HepG2 (cell line): Measurements from ENCODE around the gene RAB3A. TPM values are rescaled to one million over a fixed set of nuclear protein-coding genes. Genes with fewer than 3 reads are reported as not detected.

Experiments used
- FOXK1 ChIP-seq: sonication (generic); formaldehyde crosslinking; IDR thresholded peaks from 2 replicates; pipeline ENCODE4 v1.4.0; 2020; ENCODE audit warnings: low read depth, missing genetic modification reagents, borderline replicate concordance
- KAT8 ChIP-seq: IDR thresholded peaks from 2 replicates; pipeline ENCODE4 v1.6.1; 2016; ENCODE audit warnings: missing genetic modification reagents, missing compliant biosample characterization
- KDM5A ChIP-seq: fragments of 200-600 bp; sonication (generic); IDR thresholded peaks from 2 replicates; pipeline ENCODE4 v1.7.0; 2018; ENCODE audit warnings: antibody characterized with exemption, mild to moderate bottlenecking, low read length, borderline replicate concordance
- MAZ ChIP-seq, 2 experiments: sonication (generic) in 1 of 2; formaldehyde crosslinking in 1 of 2; IDR thresholded peaks; 2 replicates each; pipeline versions ENCODE4 v1.5.0 to v1.6.1; 2012 to 2020; ENCODE audit warnings: low read depth in 2 of 2, mild to moderate bottlenecking in 2 of 2, borderline replicate concordance in 1 of 2, improper control_type of control experiment in 1 of 2, low read length in 1 of 2, missing genetic modification reagents in 1 of 2, moderate library complexity in 1 of 2
- MEIS1 ChIP-seq: sonication (generic); formaldehyde crosslinking; IDR thresholded peaks from 2 replicates; pipeline ENCODE4 v1.9.0; 2021; ENCODE audit warnings: mild to moderate bottlenecking, missing genetic modification reagents, moderate library complexity, borderline replicate concordance
- MIER2 ChIP-seq: IDR thresholded peaks from 2 replicates; pipeline ENCODE4 v1.6.1; 2016; ENCODE audit warnings: missing biosample characterization, missing genetic modification reagents
- MXD4 ChIP-seq: IDR thresholded peaks from 2 replicates; pipeline ENCODE4 v1.6.1; 2016; ENCODE audit warnings: mild to moderate bottlenecking, missing biosample characterization, missing genetic modification reagents
- NFATC3 ChIP-seq: sonication (generic); formaldehyde crosslinking; IDR thresholded peaks from 2 replicates; pipeline ENCODE4 v1.5.1; 2020; ENCODE audit warnings: mild to moderate bottlenecking, missing genetic modification reagents
- NFYC ChIP-seq: IDR thresholded peaks from 2 replicates; pipeline ENCODE4 v1.6.1; 2016; ENCODE audit warnings: missing genetic modification reagents, missing compliant biosample characterization
- SMAD3 ChIP-seq: sonication (generic); formaldehyde crosslinking; IDR thresholded peaks from 2 replicates; pipeline ENCODE4 v1.4.0; 2020; ENCODE audit warnings: missing genetic modification reagents
- SOX6 ChIP-seq, 2 experiments: fragments of 450-650 bp in 1 of 2; sonication (generic) in 1 of 2; formaldehyde crosslinking in 1 of 2; IDR thresholded peaks; 2 replicates each; pipeline versions ENCODE4 v1.4.0 to v1.6.1; 2017 to 2020; ENCODE audit warnings: antibody characterized with exemption in 1 of 2, mild to moderate bottlenecking in 1 of 2, missing genetic modification reagents in 1 of 2
- THAP11 ChIP-seq: IDR thresholded peaks from 2 replicates; pipeline ENCODE4 v1.6.1; 2016; ENCODE audit warnings: missing biosample characterization, missing genetic modification reagents
- XRCC5 ChIP-seq: fragments of 200-400 bp; formaldehyde crosslinking; optimal IDR thresholded peaks from 2 replicates; pipeline ENCODE3; 2017; ENCODE audit warnings: mild to moderate bottlenecking, low read length
- ZFY ChIP-seq: sonication (generic); formaldehyde crosslinking; IDR thresholded peaks from 2 replicates; pipeline ENCODE4 v1.4.0; 2020; ENCODE audit warnings: missing genetic modification reagents
- ZMYM3 ChIP-seq: sonication (generic); formaldehyde crosslinking; IDR thresholded peaks from 2 replicates; pipeline ENCODE4 v1.5.1; 2020; ENCODE audit warnings: mild to moderate bottlenecking, missing genetic modification reagents
- ZNF121 ChIP-seq: sonication (generic); formaldehyde crosslinking; IDR thresholded peaks from 2 replicates; pipeline ENCODE4 v1.5.0; 2020; ENCODE audit warnings: mild to moderate bottlenecking, missing genetic modification reagents
- ZNF652 ChIP-seq: IDR thresholded peaks from 2 replicates; pipeline ENCODE4 v1.6.1; 2016; ENCODE audit warnings: low read depth, borderline replicate concordance
- ZNF777 ChIP-seq: sonication (generic); formaldehyde crosslinking; IDR thresholded peaks from 2 replicates; pipeline ENCODE4 v1.4.0; 2020; ENCODE audit warnings: missing genetic modification reagents
- ZNF816 ChIP-seq: sonication (generic); formaldehyde crosslinking; IDR thresholded peaks from 2 replicates; pipeline ENCODE4 v1.8.0; 2022; ENCODE audit warnings: missing genetic modification reagents, mild to moderate bottlenecking, borderline replicate concordance
- polyA plus RNA-seq, 8 experiments: library from polyadenylated mRNA; depleted of rRNA in 3 of 8; stranded (reverse) in 7 of 8; unstranded in 1 of 8; fragments of >200 nt; fragmentation: Illumina TruSeq in 4 of 8; extraction: Trizol in 4 of 8; gene quantifications; 2 replicates each; pipeline versions ENCODE4 v1.2.1 to v1.2.3, GENCODE V29; 2011 to 2016; ENCODE audit warnings: low read depth in 4 of 8, missing spikeins in 1 of 8, mixed read lengths in 1 of 8; ENCODE audit not compliant: insufficient read depth in 1 of 8
- total RNA-seq, 5 experiments: library from RNA; depleted of rRNA; stranded (reverse); fragments of >200 nt; fragmentation: Illumina TruSeq; extraction: Trizol; gene quantifications; 2 replicates each; pipeline ENCODE4 v1.2.3, GENCODE V29; 2016; ENCODE audit warnings: low read depth in 1 of 5
- TF ChIP-seq, protein P1 (sequence below): sonication (generic); formaldehyde crosslinking; IDR thresholded peaks from 2 replicates; pipeline ENCODE4 v1.4.0; 2020; ENCODE audit warnings: missing genetic modification reagents
- TF ChIP-seq, protein P2 (sequence below): sonication (generic); formaldehyde crosslinking; IDR thresholded peaks from 2 replicates; pipeline ENCODE4 v1.4.0; 2020; ENCODE audit warnings: mild to moderate bottlenecking, low read depth, missing genetic modification reagents
- TF ChIP-seq, protein P3 (sequence below): IDR thresholded peaks from 2 replicates; pipeline ENCODE4 v1.6.1; 2016; ENCODE audit warnings: low read depth, control low read depth

The RAB3A gene
- total and polyA plus RNA-seq, 2 of the 13 experiments (the other 11 are each of a cell fraction or from before 2014, with no cell fraction given): 0.58 to 0.98 TPM

DNA sequence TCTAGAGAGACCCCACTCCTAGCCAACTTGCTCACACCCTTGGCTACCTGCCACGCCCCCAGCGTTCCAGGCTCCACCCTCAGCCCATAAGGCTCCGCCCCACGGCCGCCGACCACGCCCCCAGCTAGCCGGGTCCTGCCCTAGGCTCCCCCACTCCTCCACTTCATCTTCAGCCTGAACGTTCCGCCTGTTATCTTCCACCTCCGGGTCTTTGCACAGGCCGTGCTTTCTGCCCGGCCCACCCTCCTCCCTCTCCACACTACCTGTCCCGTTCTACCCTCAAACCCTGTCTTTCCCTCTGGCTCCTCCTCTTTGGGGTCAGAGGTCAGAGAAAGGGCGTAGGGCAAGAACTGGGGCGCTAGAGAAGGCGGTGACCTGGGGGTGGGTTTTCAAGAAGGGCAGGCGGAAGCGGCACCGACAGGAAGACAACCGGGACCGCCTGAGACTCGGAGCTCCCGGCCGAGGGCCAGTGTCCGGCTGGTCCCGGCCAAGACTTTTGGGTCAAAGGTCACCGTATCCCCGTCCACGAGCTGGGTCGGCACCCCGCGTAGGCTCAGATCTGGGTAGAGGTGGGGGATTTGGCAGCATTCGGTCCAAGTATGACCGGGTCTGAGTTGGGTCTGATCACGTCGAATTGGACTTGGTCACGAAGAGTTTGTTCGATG is 20.1 kb upstream of the RAB3A start (continued):
- TF ChIP-seq ZNF816 (CRISPR knock-in tag) (no peak), KDM5A (peak; percentile 55; the same call in 1 of the 2 replicates), NFATC3 (CRISPR knock-in tag) (no peak), SMAD3 (0 out of 2 replicates have a peak, but pooled peaks have one; percentile 5), MIER2 (CRISPR knock-in tag) (0 out of 2 replicates have a peak, but pooled peaks have one; percentile 34), ZFY (CRISPR knock-in tag) (peak; percentile 17), KAT8 (CRISPR knock-in tag) (peak; percentile 53; the same call in 1 of the 2 replicates), SOX6 (IDR thresholded peaks at IDR 0.05) (no peak), SOX6 (CRISPR knock-in tag; IDR thresholded peaks at IDR 0.05) (peak; percentile 50), ZNF777 (CRISPR knock-in tag) (peak; percentile 98), THAP11 (peak; percentile 53), FOXK1 (no peak), MEIS1 (CRISPR knock-in tag) (peak; percentile 62; the same call in 1 of the 2 replicates), ZNF121 (CRISPR knock-in tag) (peak; percentile 77), NFYC (CRISPR knock-in tag) (peak; percentile 21; the same call in 1 of the 2 replicates), MAZ (IDR thresholded peaks at IDR 0.05; ENCODE audit: borderline replicate concordance, low read depth, low read length) (no peak; the same call in 1 of the 2 replicates), MAZ (CRISPR knock-in tag; IDR thresholded peaks at IDR 0.05; ENCODE audit: low read depth) (peak; percentile 36; the same call in 1 of the 2 replicates), ZMYM3 (peak; percentile 89), ZNF652 (CRISPR knock-in tag) (0 out of 2 replicates have a peak, but pooled peaks have one; percentile 32), MXD4 (CRISPR knock-in tag) (0 out of 2 replicates have a peak, but pooled peaks have one; percentile 46), XRCC5 (no peak)
- TF ChIP-seq, protein P1, sequence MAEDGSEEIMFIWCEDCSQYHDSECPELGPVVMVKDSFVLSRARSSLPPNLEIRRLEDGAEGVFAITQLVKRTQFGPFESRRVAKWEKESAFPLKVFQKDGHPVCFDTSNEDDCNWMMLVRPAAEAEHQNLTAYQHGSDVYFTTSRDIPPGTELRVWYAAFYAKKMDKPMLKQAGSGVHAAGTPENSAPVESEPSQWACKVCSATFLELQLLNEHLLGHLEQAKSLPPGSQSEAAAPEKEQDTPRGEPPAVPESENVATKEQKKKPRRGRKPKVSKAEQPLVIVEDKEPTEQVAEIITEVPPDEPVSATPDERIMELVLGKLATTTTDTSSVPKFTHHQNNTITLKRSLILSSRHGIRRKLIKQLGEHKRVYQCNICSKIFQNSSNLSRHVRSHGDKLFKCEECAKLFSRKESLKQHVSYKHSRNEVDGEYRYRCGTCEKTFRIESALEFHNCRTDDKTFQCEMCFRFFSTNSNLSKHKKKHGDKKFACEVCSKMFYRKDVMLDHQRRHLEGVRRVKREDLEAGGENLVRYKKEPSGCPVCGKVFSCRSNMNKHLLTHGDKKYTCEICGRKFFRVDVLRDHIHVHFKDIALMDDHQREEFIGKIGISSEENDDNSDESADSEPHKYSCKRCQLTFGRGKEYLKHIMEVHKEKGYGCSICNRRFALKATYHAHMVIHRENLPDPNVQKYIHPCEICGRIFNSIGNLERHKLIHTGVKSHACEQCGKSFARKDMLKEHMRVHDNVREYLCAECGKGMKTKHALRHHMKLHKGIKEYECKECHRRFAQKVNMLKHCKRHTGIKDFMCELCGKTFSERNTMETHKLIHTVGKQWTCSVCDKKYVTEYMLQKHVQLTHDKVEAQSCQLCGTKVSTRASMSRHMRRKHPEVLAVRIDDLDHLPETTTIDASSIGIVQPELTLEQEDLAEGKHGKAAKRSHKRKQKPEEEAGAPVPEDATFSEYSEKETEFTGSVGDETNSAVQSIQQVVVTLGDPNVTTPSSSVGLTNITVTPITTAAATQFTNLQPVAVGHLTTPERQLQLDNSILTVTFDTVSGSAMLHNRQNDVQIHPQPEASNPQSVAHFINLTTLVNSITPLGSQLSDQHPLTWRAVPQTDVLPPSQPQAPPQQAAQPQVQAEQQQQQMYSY (CRISPR knock-in tag): peak; percentile 98
- TF ChIP-seq, protein P2, sequence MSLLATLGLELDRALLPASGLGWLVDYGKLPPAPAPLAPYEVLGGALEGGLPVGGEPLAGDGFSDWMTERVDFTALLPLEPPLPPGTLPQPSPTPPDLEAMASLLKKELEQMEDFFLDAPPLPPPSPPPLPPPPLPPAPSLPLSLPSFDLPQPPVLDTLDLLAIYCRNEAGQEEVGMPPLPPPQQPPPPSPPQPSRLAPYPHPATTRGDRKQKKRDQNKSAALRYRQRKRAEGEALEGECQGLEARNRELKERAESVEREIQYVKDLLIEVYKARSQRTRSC: 0 out of 2 replicates have a peak, but pooled peaks have one; percentile 8
- TF ChIP-seq, protein P3, sequence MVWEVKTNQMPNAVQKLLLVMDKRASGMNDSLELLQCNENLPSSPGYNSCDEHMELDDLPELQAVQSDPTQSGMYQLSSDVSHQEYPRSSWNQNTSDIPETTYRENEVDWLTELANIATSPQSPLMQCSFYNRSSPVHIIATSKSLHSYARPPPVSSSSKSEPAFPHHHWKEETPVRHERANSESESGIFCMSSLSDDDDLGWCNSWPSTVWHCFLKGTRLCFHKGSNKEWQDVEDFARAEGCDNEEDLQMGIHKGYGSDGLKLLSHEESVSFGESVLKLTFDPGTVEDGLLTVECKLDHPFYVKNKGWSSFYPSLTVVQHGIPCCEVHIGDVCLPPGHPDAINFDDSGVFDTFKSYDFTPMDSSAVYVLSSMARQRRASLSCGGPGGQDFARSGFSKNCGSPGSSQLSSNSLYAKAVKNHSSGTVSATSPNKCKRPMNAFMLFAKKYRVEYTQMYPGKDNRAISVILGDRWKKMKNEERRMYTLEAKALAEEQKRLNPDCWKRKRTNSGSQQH (CRISPR knock-in tag): peak; percentile 68; the same call in 1 of the 2 replicates
